GM12878 (cell line): ENCODE data around the gene EXOC4. TPM values are rescaled to one million over a fixed set of nuclear protein-coding genes. Genes with fewer than 3 reads are reported as not detected.

ENCODE experiments used
- ATAC-seq: fragments of 200-7000 bp; cut with Tn5 transposase; 3 replicates; pipeline ENCODE4 v1.9.1; 2020; ENCODE audit warnings: mild to moderate bottlenecking, moderate library complexity
- BruUV-seq: library from RNA; stranded (reverse); fragments of 400-500 nt; replicated peaks from 2 replicates; lab custom pipeline; 2021; lab: Mats Ljungman, UMichigan
- CTCF ChIA-PET: fragments of 300-600 bp; sonication (Branson Sonifier 250); formaldehyde crosslinking; extraction: SDS; loops from one replicate; lab custom pipeline; 2021; ENCODE audit warnings: inconsistent platforms; lab: Yijun Ruan, JAX
- POLR2A ChIA-PET: fragments of 350-600 bp; formaldehyde crosslinking; extraction: SDS; loops from one replicate; lab custom pipeline; 2021; ENCODE audit warnings: inconsistent platforms; lab: Charles Lee
- RAD21 ChIA-PET: fragments of 300-600 bp; sonication (Branson Sonifier 250); formaldehyde crosslinking; loops from one replicate; lab custom pipeline; 2023; ENCODE audit warnings: antibody characterized with exemption; ENCODE audit not compliant: unreplicated experiment; lab: Charles Lee
- SMC1A ChIA-PET: fragments of 300-600 bp; sonication (Branson Sonifier 250); formaldehyde crosslinking; loops from one replicate; lab custom pipeline; 2023; ENCODE audit not compliant: unreplicated experiment, uncharacterized antibody; lab: Charles Lee
- DNase-seq: peaks from one replicate; pipeline ENCODE4 v3.0.0-alpha.2; 2011; ENCODE audit warnings: low read depth, low spot score
- FAIRE-seq: peaks from 3 replicates; lab custom pipeline; 2011; peaks lifted over from hg19 to GRCh38; lab: Jason Lieb, UNC
- H2AFZ ChIP-seq: 2 replicates; pipeline ENCODE4 v1.6.0; 2011; ENCODE audit warnings: low read depth, low read length, control low read depth; ENCODE audit not compliant: control insufficient read depth
- H3K27ac ChIP-seq: 2 replicates; pipeline ENCODE4 v1.5.1; 2011; ENCODE audit warnings: control low read depth; ENCODE audit not compliant: control insufficient read depth, insufficient read depth
- H3K27me3 ChIP-seq, 2 experiments: replicated peaks in 1 of 2; 2 replicates each; pipeline versions ENCODE4 v1.6.0 to v1.6.1; 2011; ENCODE audit warnings: low read length in 1 of 2; ENCODE audit not compliant: control insufficient read depth in 2 of 2, insufficient read depth in 2 of 2
- H3K36me3 ChIP-seq, 2 experiments: 2 replicates each; pipeline ENCODE4 v1.5.1; 2011; ENCODE audit warnings: low read length in 1 of 2; ENCODE audit not compliant: control insufficient read depth in 2 of 2, insufficient read depth in 2 of 2
- H3K4me1 ChIP-seq: 2 replicates; pipeline ENCODE4 v1.6.1; 2011; ENCODE audit warnings: mild to moderate bottlenecking, low read length, moderate library complexity, mixed read lengths; ENCODE audit not compliant: control insufficient read depth, insufficient read depth
- H3K4me2 ChIP-seq: 2 replicates; pipeline ENCODE4 v1.6.0; 2011; ENCODE audit warnings: control low read depth; ENCODE audit not compliant: control insufficient read depth, insufficient read depth
- H3K4me3 ChIP-seq: fragments of 200-600 bp; sonication (generic); 2 replicates; pipeline ENCODE4 v1.5.1; 2016
- H3K79me2 ChIP-seq: 2 replicates; pipeline ENCODE4 v1.6.0; 2011; ENCODE audit warnings: low read length; ENCODE audit not compliant: control insufficient read depth, insufficient read depth
- H3K9ac ChIP-seq: 2 replicates; pipeline ENCODE4 v1.8.0; 2011; ENCODE audit warnings: low read length, control low read depth, mixed read lengths; ENCODE audit not compliant: control insufficient read depth, insufficient read depth
- H3K9me3 ChIP-seq: replicated peaks from 3 replicates; pipeline ENCODE4 v1.5.1; 2011; ENCODE audit warnings: mild to moderate bottlenecking, low read length; ENCODE audit not compliant: control insufficient read depth, insufficient read depth
- H4K20me1 ChIP-seq: 2 replicates; pipeline ENCODE4 v1.6.0; 2011; ENCODE audit not compliant: control insufficient read depth, insufficient read depth
- ATF2 ChIP-seq: IDR thresholded peaks from 2 replicates; pipeline ENCODE4 v1.6.1; 2012; ENCODE audit warnings: low read length, inconsistent platforms
- ATF7 ChIP-seq: fragments of 450-650 bp; IDR thresholded peaks from 2 replicates; pipeline ENCODE4 v1.6.1; 2016; ENCODE audit warnings: low read depth, mild to moderate bottlenecking
- HDAC2 ChIP-seq: fragments of 200-600 bp; sonication (generic); IDR thresholded peaks from 2 replicates; pipeline ENCODE4 v1.6.1; 2017
- IRF4 ChIP-seq: IDR thresholded peaks from 2 replicates; pipeline ENCODE4 v1.6.1; 2011; ENCODE audit warnings: low read depth, low read length
- KAT2A ChIP-seq: conservative IDR thresholded peaks from 2 replicates; pipeline ENCODE4 v1.6.1; 2011; ENCODE audit warnings: low read depth, low read length; ENCODE audit not compliant: control insufficient read depth
- MYB ChIP-seq: fragments of 150-350 bp; IDR thresholded peaks from 2 replicates; pipeline ENCODE4 v1.6.1; 2014; ENCODE audit warnings: mild to moderate bottlenecking, low read depth, low read length, borderline replicate concordance
- POLR2A ChIP-seq: IDR thresholded peaks from 2 replicates; pipeline ENCODE4 v1.6.1; 2011; ENCODE audit warnings: low read depth, mild to moderate bottlenecking, low read length
- PRDM15 ChIP-seq: fragments of 450-650 bp; formaldehyde crosslinking; IDR thresholded peaks from 2 replicates; pipeline ENCODE4 v1.4.0; 2020; ENCODE audit warnings: mild to moderate bottlenecking, moderate library complexity
- STAT1 ChIP-seq: fragments of 450-650 bp; conservative IDR thresholded peaks from 2 replicates; pipeline ENCODE4 v1.6.1; 2014; ENCODE audit warnings: antibody characterized with exemption, mild to moderate bottlenecking
- TARDBP ChIP-seq: IDR thresholded peaks from 2 replicates; pipeline ENCODE4 v1.6.1; 2016; ENCODE audit warnings: borderline replicate concordance
- WRNIP1 ChIP-seq: IDR thresholded peaks from 2 replicates; pipeline ENCODE4 v1.6.1; 2011; ENCODE audit warnings: low read depth, low read length, improper control_type of control experiment, borderline replicate concordance
- ZNF274 ChIP-seq: IDR thresholded peaks from one replicate; pipeline ENCODE4 v1.8.0; 2011; ENCODE audit not compliant: insufficient read length, insufficient read depth
- ZNF622 ChIP-seq: fragments of 450-650 bp; IDR thresholded peaks from 2 replicates; pipeline ENCODE4 v1.6.1; 2017; ENCODE audit warnings: mild to moderate bottlenecking, inconsistent platforms
- WGBS: methylation state at CpG from one replicate; pipeline ENCODE4 v1.1.6; 2016; ENCODE audit warnings: low lambda C conversion rate; ENCODE audit not compliant: insufficient replicate concordance, insufficient coverage; ENCODE audit errors: missing lambda C conversion rate; 5-methylcytosine and 5-hydroxymethylcytosine counted together
- in situ Hi-C: fragments of 300-500 bp; cut with MboI; formaldehyde crosslinking; loops from 9 replicates; pipeline ENCODE4 v1.14.3; 2018; ENCODE audit warnings: mixed read lengths
- intact Hi-C: fragments of 100-400 bp; cut with micrococcal nuclease; formaldehyde crosslinking; loops from one replicate; pipeline ENCODE4 v1.14.2; 2022; ENCODE audit not compliant: unreplicated experiment
- polyA plus RNA-seq, 11 experiments: library from polyadenylated mRNA; depleted of rRNA in 4 of 11; unstranded in 6 of 11; stranded (reverse) in 5 of 11; fragments of >200 nt; fragmentation: Nextera tagmentation in 4 of 11; fragmentation: Illumina TruSeq in 1 of 11; extraction: Ambion mirVana in 4 of 11; extraction: Trizol in 1 of 11; gene quantifications; 1 replicate in 1 of 11; 2 replicates in 10 of 11; pipeline versions ENCODE4 v1.2.1 to v1.2.3, GENCODE V29; 2011 to 2016; ENCODE audit warnings: inconsistent platforms in 2 of 11, missing spikeins in 2 of 11, low read depth in 1 of 11
- total RNA-seq, 4 experiments: library from RNA; depleted of rRNA in 3 of 4; stranded (reverse); fragments of >200 nt in 3 of 4; fragmentation: Illumina TruSeq in 1 of 4; extraction: Trizol in 1 of 4; gene quantifications; 2 replicates each; pipeline versions ENCODE4 v1.2.1 to v1.2.3, GENCODE V29; 2013 to 2021

The EXOC4 gene
- total and polyA plus RNA-seq, 10 of the 15 experiments (the other 5 are each of a cell fraction or from before 2014, with no cell fraction given), result 13.2 to 44.5 (median 29.6) TPM

GRCh38 chr7:133297093-133297492 lies 44.2 kb downstream of the EXOC4 start:
- Histone ChIP-seq H3K27me3 (no peaks in the 10 kb centered on the region), H4K20me1 (no peaks in the 10 kb centered on the region), H3K4me1 (no peaks in the 10 kb centered on the region), H3K27ac (no peak overlapping the region), H3K9me3 (no peaks in the 10 kb centered on the region), H3K36me3 (no peaks in the 10 kb centered on the region), H2AFZ (no peak overlapping the region), H3K4me3 (no peak overlapping the region), H3K4me2 (no peak overlapping the region), H3K9ac (no peak overlapping the region), H3K79me2 (no peaks in the 10 kb centered on the region)
- ChIA-PET POLR2A (interaction anchor here (1.6 kb wide), 1 partner anchor 17 kb away, joined by 3 read pairs; no protein-coding TSS in a partner anchor), SMC1A (interaction anchor here (1.4 to 1.5 kb wide), 2 partner anchors 10 to 21 kb away, joined by 3 to 8 read pairs; no protein-coding TSS in a partner anchor), RAD21 (no interaction called here), CTCF (interaction anchor here (1.2 to 1.7 kb wide), 2 partner anchors 15 to 137 kb away, joined by 3 to 4 read pairs; no protein-coding TSS in a partner anchor)
- FAIRE-seq, result no peak
- in situ Hi-C loops (no loop called here), intact Hi-C loops (no loop called here)
- TF ChIP-seq IRF4 (no peak), ZNF274 (no peak)
- 96% methylated on average over 1 of the region's 1 CpG for WGBS
- ATAC-seq, result no peak
- no TSS peak for BruUV-seq
- no peak for DNase-seq

GRCh38 chr7:133298080-133298479 lies 45.2 kb downstream of the EXOC4 start:
- Histone ChIP-seq H3K4me3 (no peak overlapping the region), H3K9ac (no peak overlapping the region), H3K4me1 (no peaks in the 10 kb centered on the region), H3K27ac (no peak overlapping the region), H3K27me3 (no peaks in the 10 kb centered on the region), H3K9me3 (no peaks in the 10 kb centered on the region), H4K20me1 (no peaks in the 10 kb centered on the region), H3K79me2 (no peaks in the 10 kb centered on the region), H3K36me3 (no peaks in the 10 kb centered on the region), H3K4me2 (no peak overlapping the region), H2AFZ (no peak overlapping the region)
- CTCF ChIA-PET, result interaction anchor here (1.2 to 1.4 kb wide), 3 partner anchors 8 to 16 kb away, joined by 3 to 4 read pairs (median 3); no protein-coding TSS in a partner anchor
- intact Hi-C loops, result no loop called here
- FAIRE-seq (no peak), ATAC-seq (no peak), DNase-seq (no peak)
- RAD21 ChIA-PET, result no interaction called here
- no TSS peak for BruUV-seq
- SMC1A ChIA-PET, result interaction anchor here (0.7 to 1.5 kb wide), 3 partner anchors 9 to 225 kb away, joined by 3 to 8 read pairs (median 3); no protein-coding TSS in a partner anchor
- no peak for TF ChIP-seq POLR2A
- no peak for TF ChIP-seq MYB
- TF ChIP-seq STAT1, result no peak
- TF ChIP-seq ZNF622, result no peak
- TF ChIP-seq ATF7, result no peak
- TF ChIP-seq TARDBP, result no peak
- no peak for TF ChIP-seq PRDM15
- TF ChIP-seq HDAC2, result no peak
- TF ChIP-seq KAT2A, result no peak
- TF ChIP-seq WRNIP1, result no peak
- no peak for TF ChIP-seq ATF2
- in situ Hi-C loops, result no loop called here
- POLR2A ChIA-PET, result interaction anchor here (1.6 kb wide), 1 partner anchor 18 kb away, joined by 3 read pairs; no protein-coding TSS in a partner anchor
- WGBS, result 96% methylated on average over 5 of the region's 5 CpGs
